ENCODE results near the gene PHLDB2.

The PHLDB2 gene

GRCh38 chr3:111861391-111861790 lies 2.3 kb downstream of the PHLDB2 start:
- H3K27me3 Mint-ChIP-seq, result peaks cover 15% of the 10 kb centered on the region

GRCh38 chr3:111862415-111862814 lies 3.4 kb downstream of the PHLDB2 start:
- Mint-ChIP-seq H3K4me3 (no peak overlapping the region), H3K27me3 (peaks cover 15% of the 10 kb centered on the region), H3K27ac (no peak overlapping the region), H3K9me3 (ENCODE audit: low read depth) (no peaks in the 10 kb centered on the region), H3K36me3 (no peaks in the 10 kb centered on the region), H3K4me1 (ENCODE audit: low read depth) (peaks cover 13% of the 10 kb centered on the region)

More at GRCh38 chr3:111861391-111861790, 2.3 kb downstream of the PHLDB2 start:
- Mint-ChIP-seq H3K4me3 (peak overlapping the region; percentile 92), H3K36me3 (no peaks in the 10 kb centered on the region), H3K9me3 (ENCODE audit: low read depth) (no peaks in the 10 kb centered on the region), H3K27ac (no peak overlapping the region), H3K4me1 (ENCODE audit: low read depth) (peaks cover 13% of the 10 kb centered on the region)

- no peaks in the 10 kb centered on the region for H3K9me3 Mint-ChIP-seq (ENCODE audit: low read depth)
- no peaks in the 10 kb centered on the region for H3K36me3 Mint-ChIP-seq
- H3K4me1 Mint-ChIP-seq (ENCODE audit: low read depth), result peaks cover 12% of the 10 kb centered on the region
- H3K27me3 Mint-ChIP-seq, result peaks cover 13% of the 10 kb centered on the region
- H3K27ac Mint-ChIP-seq, result no peak overlapping the region
- H3K4me3 Mint-ChIP-seq, result no peak overlapping the region
Observed at GRCh38 chr3:111862974-111863373, 3.9 kb downstream of the PHLDB2 start.

GRCh38 chr3:111863942-111864694 lies 5.1 kb downstream of the PHLDB2 start:
- Mint-ChIP-seq H3K27ac (no peak overlapping the region), H3K9me3 (ENCODE audit: low read depth) (no peaks in the 10 kb centered on the region), H3K36me3 (no peaks in the 10 kb centered on the region), H3K4me3 (no peak overlapping the region), H3K4me1 (ENCODE audit: low read depth) (peaks cover 11% of the 10 kb centered on the region), H3K27me3 (peaks cover 9% of the 10 kb centered on the region)

- Mint-ChIP-seq H3K36me3 (no peaks in the 10 kb centered on the region), H3K27me3 (peaks cover 9% of the 10 kb centered on the region), H3K4me3 (no peak overlapping the region), H3K9me3 (ENCODE audit: low read depth) (no peaks in the 10 kb centered on the region), H3K27ac (no peak overlapping the region), H3K4me1 (ENCODE audit: low read depth) (peaks cover 8% of the 10 kb centered on the region)
Observed at GRCh38 chr3:111864821-111865656, 6.0 kb downstream of the PHLDB2 start.

GRCh38 chr3:111867889-111868426 lies 8.9 kb downstream of the PHLDB2 start:
- Mint-ChIP-seq H3K27me3 (peaks cover 6% of the 10 kb centered on the region), H3K9me3 (ENCODE audit: low read depth) (no peaks in the 10 kb centered on the region), H3K36me3 (no peaks in the 10 kb centered on the region), H3K4me3 (no peak overlapping the region), H3K4me1 (ENCODE audit: low read depth) (no peaks in the 10 kb centered on the region), H3K27ac (no peak overlapping the region)

- Mint-ChIP-seq H3K27me3 (no peaks in the 10 kb centered on the region), H3K4me3 (no peak overlapping the region), H3K36me3 (no peaks in the 10 kb centered on the region), H3K4me1 (ENCODE audit: low read depth) (no peaks in the 10 kb centered on the region), H3K9me3 (ENCODE audit: low read depth) (no peaks in the 10 kb centered on the region), H3K27ac (no peak overlapping the region)
Observed at GRCh38 chr3:111870620-111871019, 11.6 kb downstream of the PHLDB2 start.

GRCh38 chr3:111871809-111872623 lies 13.0 kb downstream of the PHLDB2 start:
- H3K36me3 Mint-ChIP-seq, result no peaks in the 10 kb centered on the region
- H3K4me1 Mint-ChIP-seq (ENCODE audit: low read depth), result no peaks in the 10 kb centered on the region
- no peaks in the 10 kb centered on the region for H3K9me3 Mint-ChIP-seq (ENCODE audit: low read depth)
- H3K27ac Mint-ChIP-seq, result no peak overlapping the region
- H3K4me3 Mint-ChIP-seq, result no peak overlapping the region
- no peaks in the 10 kb centered on the region for H3K27me3 Mint-ChIP-seq

- no peaks in the 10 kb centered on the region for H3K9me3 Mint-ChIP-seq (ENCODE audit: low read depth)
- no peaks in the 10 kb centered on the region for H3K4me1 Mint-ChIP-seq (ENCODE audit: low read depth)
- H3K4me3 Mint-ChIP-seq, result no peak overlapping the region
- no peaks in the 10 kb centered on the region for H3K27me3 Mint-ChIP-seq
- no peaks in the 10 kb centered on the region for H3K36me3 Mint-ChIP-seq
- H3K27ac Mint-ChIP-seq, result no peak overlapping the region
Observed at GRCh38 chr3:111872979-111873378, 13.9 kb downstream of the PHLDB2 start.

- Mint-ChIP-seq H3K27ac (no peak overlapping the region), H3K36me3 (no peaks in the 10 kb centered on the region), H3K4me3 (no peak overlapping the region), H3K4me1 (ENCODE audit: low read depth) (no peaks in the 10 kb centered on the region), H3K9me3 (ENCODE audit: low read depth) (no peaks in the 10 kb centered on the region), H3K27me3 (no peaks in the 10 kb centered on the region)
Observed at GRCh38 chr3:111874177-111874820, 15.2 kb downstream of the PHLDB2 start.

GRCh38 chr3:111881480-111881879 lies 22.4 kb downstream of the PHLDB2 start:
- peaks cover 5% of the 10 kb centered on the region for H3K36me3 Mint-ChIP-seq
- no peaks in the 10 kb centered on the region for H3K4me1 Mint-ChIP-seq (ENCODE audit: low read depth)

GRCh38 chr3:111882194-111882593 lies 23.1 kb downstream of the PHLDB2 start:
- H3K27ac Mint-ChIP-seq, result no peak overlapping the region
- no peaks in the 10 kb centered on the region for H3K4me1 Mint-ChIP-seq (ENCODE audit: low read depth)
- H3K27me3 Mint-ChIP-seq, result peaks cover 2% of the 10 kb centered on the region
- no peak overlapping the region for H3K4me3 Mint-ChIP-seq
- H3K36me3 Mint-ChIP-seq, result peaks cover 5% of the 10 kb centered on the region
- peaks cover 6% of the 10 kb centered on the region for H3K9me3 Mint-ChIP-seq (ENCODE audit: low read depth)

More at GRCh38 chr3:111881480-111881879, 22.4 kb downstream of the PHLDB2 start:
- no peak overlapping the region for H3K4me3 Mint-ChIP-seq
- peaks cover 2% of the 10 kb centered on the region for H3K27me3 Mint-ChIP-seq
- H3K27ac Mint-ChIP-seq, result no peak overlapping the region
- H3K9me3 Mint-ChIP-seq (ENCODE audit: low read depth), result peaks cover 6% of the 10 kb centered on the region

- Mint-ChIP-seq H3K4me1 (ENCODE audit: low read depth) (no peaks in the 10 kb centered on the region), H3K9me3 (ENCODE audit: low read depth) (peaks cover 6% of the 10 kb centered on the region), H3K27me3 (peaks cover 2% of the 10 kb centered on the region), H3K4me3 (no peak overlapping the region), H3K36me3 (peaks cover 5% of the 10 kb centered on the region), H3K27ac (no peak overlapping the region)
Observed at GRCh38 chr3:111882799-111883198, 23.7 kb downstream of the PHLDB2 start.

GRCh38 chr3:111884411-111885018 lies 25.4 kb downstream of the PHLDB2 start:
- peaks cover 6% of the 10 kb centered on the region for H3K9me3 Mint-ChIP-seq (ENCODE audit: low read depth)
- peaks cover 5% of the 10 kb centered on the region for H3K36me3 Mint-ChIP-seq
- H3K4me1 Mint-ChIP-seq (ENCODE audit: low read depth), result no peaks in the 10 kb centered on the region
- H3K27ac Mint-ChIP-seq, result no peak overlapping the region
- H3K4me3 Mint-ChIP-seq, result no peak overlapping the region
- H3K27me3 Mint-ChIP-seq, result peaks cover 2% of the 10 kb centered on the region

Measured in activated naive CD8-positive, alpha-beta T cell (primary cell).